ENCODE results near the gene CPNE9.

The CPNE9 gene

DNA sequence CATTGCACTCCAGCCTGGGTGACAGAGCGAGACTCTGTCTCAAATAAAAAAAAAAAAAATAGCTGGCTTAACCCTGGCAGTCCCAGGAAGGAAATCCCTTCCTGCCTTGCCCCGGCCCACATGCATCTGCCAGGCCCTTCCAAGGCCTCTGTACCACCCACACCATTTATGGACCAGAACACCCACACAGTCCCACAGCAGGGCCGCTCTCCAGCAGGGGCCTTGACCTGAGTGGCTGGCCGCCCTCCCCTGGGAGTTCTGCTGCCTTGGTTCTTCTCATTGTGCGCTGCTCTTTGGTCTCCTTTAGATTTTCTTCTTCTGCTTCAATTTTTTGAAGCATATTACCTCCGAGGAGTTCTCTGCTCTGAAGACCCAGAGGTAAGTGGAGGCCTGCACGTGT lies 16.1 kb upstream of the CPNE9 start:
- DNase-seq (ENCODE audit: low read depth in 2 of 2): no peak

DNA sequence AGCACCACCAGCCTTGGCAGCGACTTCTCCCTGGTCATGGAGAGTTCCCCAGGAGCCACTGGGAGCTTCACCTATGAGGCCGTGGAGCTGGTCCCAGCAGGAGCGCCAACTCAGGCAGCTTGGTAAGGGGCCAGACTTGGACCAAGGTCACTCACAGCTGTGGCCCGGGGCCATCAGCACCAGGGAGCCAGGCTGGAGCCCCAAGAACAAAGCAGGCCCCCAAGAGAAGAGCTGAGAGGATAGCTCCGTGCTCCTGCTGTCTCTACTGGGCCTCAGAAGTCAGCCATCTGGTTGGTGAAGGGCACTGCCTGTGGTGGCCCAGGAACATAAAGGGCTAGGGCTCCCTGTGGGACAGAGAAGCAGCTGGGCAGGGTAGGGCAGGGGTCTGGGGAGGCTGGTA lies 14.7 kb upstream of the CPNE9 start:
- DNase-seq (ENCODE audit: low read depth in 2 of 2): no peak

- DNase-seq (ENCODE audit: low read depth in 2 of 2): no peak
These were observed 13.9 kb upstream of the CPNE9 start for GRCh38 chr3:9689757-9690156.

GRCh38 chr3:9690451-9691450 lies 12.9 kb upstream of the CPNE9 start:
- no peak for DNase-seq (ENCODE audit: low read depth in 2 of 2)

DNA sequence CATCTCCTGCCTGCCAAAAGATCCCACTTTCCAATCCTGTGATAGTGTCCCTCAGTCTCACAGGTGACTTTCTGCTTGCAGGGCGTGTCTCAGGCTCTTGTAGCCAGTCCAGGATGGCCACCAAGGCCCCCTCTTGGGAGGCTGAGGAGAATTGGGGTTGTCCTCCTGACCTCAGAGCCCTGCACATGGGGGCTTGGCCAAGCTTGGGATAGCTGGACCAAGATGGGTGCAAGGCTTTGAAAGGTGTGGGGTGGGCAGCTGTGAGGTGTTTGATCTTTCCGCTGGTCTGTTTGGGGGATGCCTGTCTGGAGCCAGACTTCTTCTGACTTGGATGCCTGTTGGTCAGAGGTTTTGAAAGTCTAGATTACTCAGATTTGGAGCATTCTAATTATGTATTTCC lies 12.0 kb upstream of the CPNE9 start:
- DNase-seq (ENCODE audit: low read depth in 2 of 2): no peak

GRCh38 chr3:9692416-9692815 lies 11.2 kb upstream of the CPNE9 start:
- DNase-seq (ENCODE audit: low read depth in 2 of 2): no peak

DNA sequence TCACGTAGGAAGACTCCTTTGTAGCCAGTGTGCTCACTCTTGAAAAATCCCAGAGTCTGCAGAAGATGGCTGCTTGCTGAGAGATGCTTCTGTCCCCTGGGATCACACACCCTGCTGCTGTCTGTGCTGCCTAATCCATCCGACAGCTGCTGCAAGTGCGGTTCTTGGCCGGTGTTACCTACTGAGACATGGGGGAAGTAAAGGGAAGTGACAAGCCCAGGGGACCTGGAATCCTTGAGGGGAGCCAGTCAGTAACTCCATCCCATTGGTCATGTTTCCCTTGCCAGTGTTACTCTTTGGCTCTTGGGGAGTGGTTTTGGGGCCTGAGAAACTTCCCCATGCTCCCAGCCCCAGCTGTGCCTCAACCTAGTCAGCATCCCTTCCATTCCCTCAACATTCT lies 8.3 kb upstream of the CPNE9 start:
- no peak for DNase-seq (ENCODE audit: low read depth in 2 of 2)

DNA sequence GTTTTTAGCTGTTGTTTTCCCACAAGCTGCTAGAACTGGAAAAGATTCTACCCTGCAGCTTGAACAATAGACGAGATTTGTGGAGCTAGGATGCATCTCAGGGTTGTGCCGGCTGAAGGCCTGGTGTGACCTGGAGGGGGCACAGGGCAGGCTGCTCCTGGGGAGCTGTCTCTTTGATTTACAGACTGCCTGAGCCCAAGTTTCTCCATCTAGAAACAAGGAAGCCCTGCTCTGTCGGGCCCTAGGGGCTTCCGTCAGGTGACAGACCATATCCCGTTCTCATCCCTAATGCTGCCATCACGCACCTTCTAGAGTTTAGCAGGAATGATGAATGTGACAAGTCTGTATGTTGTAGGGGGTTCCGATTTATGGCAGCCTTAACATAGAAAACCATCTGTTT lies 7.9 kb upstream of the CPNE9 start:
- DNase-seq (ENCODE audit: low read depth in 2 of 2): no peak

DNA sequence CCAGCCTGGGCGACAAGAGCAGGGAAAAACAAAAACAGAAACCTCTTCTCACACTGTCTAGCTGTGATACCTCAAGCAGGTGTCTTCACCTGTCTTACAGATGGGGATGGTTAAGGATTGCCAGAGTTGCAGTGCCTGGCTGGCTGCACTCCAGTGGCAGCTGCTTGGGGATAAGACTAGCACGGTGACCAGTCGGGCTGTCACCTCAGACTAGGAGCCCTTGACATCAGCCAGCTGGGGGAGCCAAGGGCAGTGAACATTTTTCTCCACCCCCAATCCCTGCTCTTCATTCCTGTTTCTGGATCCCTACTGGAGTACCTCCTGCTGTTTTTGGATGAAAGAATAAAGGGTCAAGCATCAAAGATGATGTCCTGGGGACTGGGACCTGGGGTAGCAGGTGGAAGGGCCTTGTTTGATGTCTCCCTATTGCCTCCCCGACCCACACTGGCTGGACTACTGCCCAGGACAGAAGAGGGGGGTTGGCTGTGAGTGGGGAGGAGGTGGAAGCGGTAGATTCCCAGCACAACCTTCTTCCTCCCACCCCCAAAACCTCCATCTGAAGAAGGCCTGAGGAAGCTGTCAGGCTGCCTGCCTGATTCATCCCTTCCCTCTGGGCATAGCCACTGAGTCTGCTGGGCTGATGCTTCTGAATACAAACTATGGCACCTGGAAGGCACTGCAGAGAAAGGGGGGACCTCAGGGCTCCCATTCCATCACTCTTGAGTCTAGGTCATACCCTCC lies 7.0 kb upstream of the CPNE9 start:
- DNase-seq (ENCODE audit: low read depth in 2 of 2): no peak

DNA sequence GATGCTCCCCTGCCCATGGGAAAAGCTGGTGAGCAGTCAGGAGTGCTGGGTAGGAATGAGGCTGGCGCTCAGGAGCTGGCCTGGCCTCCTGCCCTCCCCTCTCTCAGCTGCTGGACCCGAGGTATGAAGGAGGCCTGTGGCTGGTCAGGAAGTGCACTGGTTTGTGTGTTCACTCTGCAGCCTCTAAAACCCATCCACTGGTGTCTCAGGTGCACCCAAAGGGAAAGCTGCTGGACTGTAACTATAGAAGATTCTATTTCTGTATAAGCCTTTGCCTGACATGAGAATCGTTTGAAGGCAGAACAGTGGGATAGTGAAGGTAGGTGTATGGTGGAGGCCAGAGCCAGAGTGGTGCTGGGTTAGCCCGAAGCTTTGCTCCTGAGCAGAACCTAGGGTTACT lies 5.7 kb upstream of the CPNE9 start:
- DNase-seq (ENCODE audit: low read depth in 2 of 2): no peak

- no peak for DNase-seq (ENCODE audit: low read depth in 2 of 2)
These were observed 5.3 kb upstream of the CPNE9 start for GRCh38 chr3:9698293-9698692.

DNA sequence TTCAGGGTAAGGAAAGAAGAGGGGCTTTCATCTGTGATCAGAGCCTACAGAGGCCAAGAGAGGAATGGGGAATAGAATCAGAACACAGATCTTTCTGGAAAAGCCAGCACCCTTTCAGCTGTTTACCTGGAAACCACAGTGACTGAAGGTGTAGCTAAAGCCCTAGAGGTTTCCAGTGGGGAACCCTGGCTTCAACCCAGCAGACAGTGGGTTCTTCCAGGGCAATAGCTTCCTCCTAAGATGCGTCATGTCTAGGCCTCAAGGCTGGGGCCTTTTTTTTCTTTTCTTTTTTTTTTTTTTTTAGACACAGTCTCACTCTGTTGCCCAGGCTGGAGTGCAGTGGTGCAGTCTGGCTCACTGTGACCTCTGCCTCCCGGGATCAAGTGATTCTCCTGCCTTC lies 3.1 kb upstream of the CPNE9 start:
- no peak for DNase-seq (ENCODE audit: low read depth in 2 of 2)

DNA sequence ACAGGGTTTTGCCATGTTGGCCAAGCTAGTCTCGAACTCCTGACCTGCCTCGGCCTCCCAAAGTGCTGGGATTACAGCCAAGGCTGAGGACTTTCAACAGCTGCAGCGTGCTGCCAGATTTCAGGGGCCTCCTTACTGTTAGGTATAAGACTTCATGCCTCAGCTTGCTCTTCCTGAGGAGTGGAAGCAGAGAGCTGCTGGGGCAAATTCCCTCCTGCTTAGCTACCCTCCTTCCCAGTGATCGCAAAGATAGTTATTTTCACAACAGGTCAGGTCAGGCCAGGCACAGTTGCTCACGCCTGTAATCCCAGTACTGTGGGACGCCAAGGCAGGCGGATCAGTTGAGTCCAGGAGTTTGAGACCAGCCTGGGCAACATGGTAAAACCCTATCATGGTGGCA lies 2.6 kb upstream of the CPNE9 start:
- no peak for DNase-seq (ENCODE audit: low read depth in 2 of 2)

- DNase-seq (ENCODE audit: low read depth in 2 of 2): no peak
These were observed 1.9 kb upstream of the CPNE9 start for GRCh38 chr3:9701711-9702110.

GRCh38 chr3:9703240-9703639 lies 393 bp upstream of the CPNE9 start:
- no peak for DNase-seq (ENCODE audit: low read depth in 2 of 2)

DNA sequence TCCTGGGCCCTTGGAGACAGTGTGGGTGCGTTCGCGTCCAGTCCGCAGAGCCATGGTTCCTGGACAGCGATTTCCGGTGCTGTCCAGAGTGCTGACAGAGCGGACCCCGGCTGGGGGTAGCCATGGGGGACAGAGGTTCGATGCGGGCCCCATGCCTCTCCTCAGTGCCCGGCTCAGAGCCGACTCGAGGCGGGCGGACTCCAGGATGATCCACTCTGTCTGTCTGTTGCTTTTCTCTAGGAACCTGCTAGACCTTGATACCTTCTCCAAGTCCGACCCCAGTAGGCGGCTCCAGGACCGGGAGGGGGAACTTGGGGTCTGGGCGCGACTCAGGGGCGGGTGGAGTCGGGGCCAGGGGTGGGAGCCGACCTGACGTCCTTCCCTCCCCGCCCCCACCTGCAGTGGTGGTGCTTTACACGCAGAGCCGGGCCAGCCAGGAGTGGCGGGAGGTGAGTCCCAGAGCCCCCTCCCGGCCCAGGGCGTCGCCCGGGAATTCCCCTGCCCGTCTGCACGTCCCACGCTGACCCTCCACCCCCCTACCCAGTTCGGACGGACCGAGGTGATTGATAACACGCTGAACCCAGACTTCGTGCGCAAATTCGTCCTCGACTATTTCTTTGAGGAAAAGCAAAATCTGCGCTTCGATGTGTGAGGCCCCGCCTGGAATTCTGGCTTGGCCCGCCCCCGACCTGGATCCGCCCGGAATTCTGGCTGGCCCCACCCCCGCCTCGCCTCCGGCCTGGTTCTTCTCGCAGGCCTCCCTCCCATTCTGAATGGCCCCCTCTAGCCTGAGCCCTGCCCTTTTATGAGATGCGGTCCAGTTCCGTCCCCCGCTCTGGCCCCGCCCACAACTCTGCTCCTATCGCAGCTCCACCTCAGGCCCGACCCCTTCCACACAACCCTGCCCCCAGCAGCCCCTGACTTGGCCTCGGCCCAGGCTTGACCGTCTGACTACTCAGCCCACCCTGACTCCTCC lies 1.0 kb downstream of the CPNE9 start:
- DNase-seq (ENCODE audit: low read depth in 2 of 2): no peak

GRCh38 chr3:9710174-9710739 lies 6.6 kb downstream of the CPNE9 start:
- no peak for DNase-seq (ENCODE audit: low read depth in 2 of 2)

GRCh38 chr3:9712415-9712814 lies 8.8 kb downstream of the CPNE9 start:
- no peak for DNase-seq (ENCODE audit: low read depth in 2 of 2)

DNA sequence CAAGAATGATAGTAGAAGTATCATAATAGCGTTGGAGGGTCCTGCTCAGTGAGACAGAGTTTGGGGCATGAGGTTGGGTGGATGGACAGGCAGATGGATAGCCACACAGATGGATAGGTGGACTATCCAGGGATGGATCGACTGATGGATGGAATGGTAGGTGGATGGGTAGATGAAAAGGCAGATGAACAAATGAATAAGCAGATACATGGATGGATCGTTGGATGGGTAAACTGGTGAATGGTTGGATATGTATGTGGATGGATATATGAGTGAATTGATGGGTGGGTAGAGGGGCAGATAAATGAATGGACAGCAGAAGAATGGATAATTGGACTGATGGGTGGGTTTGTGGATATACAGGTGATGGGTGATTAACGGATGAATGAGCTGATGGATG lies 9.5 kb downstream of the CPNE9 start:
- DNase-seq (ENCODE audit: low read depth in 2 of 2): no peak

DNA sequence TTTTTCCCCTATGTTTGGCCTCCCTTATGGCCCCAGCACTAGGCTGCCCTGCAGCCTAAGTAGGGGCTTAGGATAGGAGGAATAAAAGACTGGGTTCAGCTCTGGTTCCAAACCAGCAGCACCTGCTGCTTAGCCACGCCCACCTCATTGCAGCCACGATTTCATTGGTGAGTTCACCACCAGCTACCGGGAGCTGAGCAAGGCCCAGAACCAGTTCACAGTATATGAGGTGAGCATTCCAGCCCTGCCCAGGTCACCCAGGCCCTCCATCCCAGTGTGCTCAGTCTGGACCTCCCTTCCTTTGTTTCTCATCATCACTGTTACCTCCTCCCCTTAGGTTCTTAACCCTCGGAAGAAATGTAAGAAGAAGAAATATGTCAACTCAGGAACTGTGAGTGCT lies 11.5 kb downstream of the CPNE9 start:
- DNase-seq (ENCODE audit: low read depth in 2 of 2): no peak

- DNase-seq (ENCODE audit: low read depth in 2 of 2): no peak
These were observed 12.3 kb downstream of the CPNE9 start for GRCh38 chr3:9715764-9716437.
